ENCODE measurements around the gene PDGFC.

Gene PDGFC

GRCh38 chr4:156792462-156793085 is 179.0 kb downstream of the PDGFC start:
- DNase-seq (ENCODE audit: low read depth): no peak
- no peak overlapping the region for H3K4me3 ChIP-seq (ENCODE audit: low read length)
- no peak for TF ChIP-seq CTCF (conservative IDR thresholded peaks at IDR 0.05; ENCODE audit: low read length)

GRCh38 chr4:156790866-156791265 is 180.7 kb downstream of the PDGFC start:
- peak; percentile 93 for DNase-seq (ENCODE audit: low read depth)
- no peak overlapping the region for H3K4me3 ChIP-seq (ENCODE audit: low read length)
- TF ChIP-seq CTCF (conservative IDR thresholded peaks at IDR 0.05; ENCODE audit: low read length): no peak

GRCh38 chr4:156788782-156789181 is 182.8 kb downstream of the PDGFC start:
- H3K4me3 ChIP-seq (ENCODE audit: low read length): no peak overlapping the region
- no peak for TF ChIP-seq CTCF (conservative IDR thresholded peaks at IDR 0.05; ENCODE audit: low read length)
- DNase-seq (ENCODE audit: low read depth): no peak

GRCh38 chr4:156786713-156787112 is 184.9 kb downstream of the PDGFC start:
- no peak overlapping the region for H3K4me3 ChIP-seq (ENCODE audit: low read length)
- no peak for TF ChIP-seq CTCF (conservative IDR thresholded peaks at IDR 0.05; ENCODE audit: low read length)
- DNase-seq (ENCODE audit: low read depth): no peak

GRCh38 chr4:156784970-156785369 is 186.6 kb downstream of the PDGFC start:
- TF ChIP-seq CTCF (conservative IDR thresholded peaks at IDR 0.05; ENCODE audit: low read length): no peak
- DNase-seq (ENCODE audit: low read depth): no peak

GRCh38 chr4:156783966-156784365 is 187.6 kb downstream of the PDGFC start:
- H3K4me3 ChIP-seq (ENCODE audit: low read length): no peak overlapping the region
- no peak for DNase-seq (ENCODE audit: low read depth)
- no peak for TF ChIP-seq CTCF (conservative IDR thresholded peaks at IDR 0.05; ENCODE audit: low read length)

More at GRCh38 chr4:156784970-156785369, 186.6 kb downstream of the PDGFC start:
- H3K4me3 ChIP-seq (ENCODE audit: low read length): no peak overlapping the region

GRCh38 chr4:156782491-156782890 is 189.1 kb downstream of the PDGFC start:
- DNase-seq (ENCODE audit: low read depth): no peak
- no peak for TF ChIP-seq CTCF (conservative IDR thresholded peaks at IDR 0.05; ENCODE audit: low read length)
- H3K4me3 ChIP-seq (ENCODE audit: low read length): no peak overlapping the region

Data from AG10803 (cell line).